KOPT-K1 (cell line): ENCODE measurements around the gene PPM1B.
"Not testable (repeated sequence)": the region's sequence is repeated elsewhere in the genome, so short reads cannot be mapped to it uniquely, and the experiment has no call there.

Source experiments
- H3K27ac ChIP-seq: fragments of 200-600 bp; sonication (generic); 2 replicates; pipeline ENCODE4 v1.5.1; 2016; ENCODE audit warnings: antibody characterized with exemption, mild to moderate bottlenecking, low read depth, low read length; ENCODE audit not compliant: poor library complexity, severe bottlenecking
- H3K36me3 ChIP-seq: fragments of 200-600 bp; sonication (generic); 2 replicates; pipeline ENCODE4 v1.5.1; 2017; ENCODE audit warnings: antibody characterized with exemption, mild to moderate bottlenecking, low read length, moderate library complexity; ENCODE audit not compliant: insufficient read depth
- H3K9me3 ChIP-seq: fragments of 200-600 bp; sonication (generic); 2 replicates; pipeline ENCODE4 v1.5.1; 2017; ENCODE audit warnings: antibody characterized with exemption, low read length, mild to moderate bottlenecking; ENCODE audit not compliant: insufficient read depth, poor library complexity, severe bottlenecking

The PPM1B gene

GRCh38 chr2:44171442-44171841 is 2.8 kb downstream of the PPM1B start:
- H3K36me3 ChIP-seq = peaks cover 11% of the 10 kb centered on the region
- not testable (repeated sequence) for H3K27ac ChIP-seq, H3K9me3 ChIP-seq

GRCh38 chr2:44172576-44172975 is 3.9 kb downstream of the PPM1B start:
- peaks cover 11% of the 10 kb centered on the region for H3K36me3 ChIP-seq
- H3K9me3 ChIP-seq = no peaks in the 10 kb centered on the region
- H3K27ac ChIP-seq = no peak overlapping the region

- Histone ChIP-seq H3K27ac (no peak overlapping the region), H3K36me3 (peaks cover 35% of the 10 kb centered on the region), H3K9me3 (no peaks in the 10 kb centered on the region)
These were observed 10.3 kb downstream of the PPM1B start for GRCh38 chr2:44178950-44179349.

GRCh38 chr2:44181648-44182047 is 13.0 kb downstream of the PPM1B start:
- H3K36me3 ChIP-seq = peaks cover 24% of the 10 kb centered on the region
- H3K27ac ChIP-seq = no peak overlapping the region
- no peaks in the 10 kb centered on the region for H3K9me3 ChIP-seq

GRCh38 chr2:44184106-44184505 is 15.4 kb downstream of the PPM1B start:
- no peaks in the 10 kb centered on the region for H3K9me3 ChIP-seq
- peak overlapping the region; percentile 15 for H3K27ac ChIP-seq
- H3K36me3 ChIP-seq = peaks cover 16% of the 10 kb centered on the region

DNA sequence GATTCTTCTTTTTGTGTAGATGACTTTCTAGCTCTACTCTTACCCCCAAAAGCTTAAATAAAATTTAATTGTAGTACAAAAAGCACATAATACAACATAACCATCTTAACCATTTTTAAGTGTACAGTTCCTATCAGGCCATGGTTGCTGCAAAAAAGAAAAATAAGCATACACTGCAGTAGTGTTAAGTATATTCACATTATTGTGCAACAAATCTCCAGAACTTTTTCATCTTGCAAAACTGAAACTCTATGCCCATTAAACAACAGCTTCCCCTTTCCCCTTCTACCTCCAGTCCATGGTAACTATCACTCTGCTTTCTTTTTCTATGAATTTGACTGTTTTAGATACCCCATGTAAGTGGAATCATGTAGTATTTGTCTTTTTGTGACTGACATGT is 18.1 kb downstream of the PPM1B start:
- H3K9me3 ChIP-seq = no peaks in the 10 kb centered on the region
- H3K27ac ChIP-seq = no peak overlapping the region
- H3K36me3 ChIP-seq = no peaks in the 10 kb centered on the region

DNA sequence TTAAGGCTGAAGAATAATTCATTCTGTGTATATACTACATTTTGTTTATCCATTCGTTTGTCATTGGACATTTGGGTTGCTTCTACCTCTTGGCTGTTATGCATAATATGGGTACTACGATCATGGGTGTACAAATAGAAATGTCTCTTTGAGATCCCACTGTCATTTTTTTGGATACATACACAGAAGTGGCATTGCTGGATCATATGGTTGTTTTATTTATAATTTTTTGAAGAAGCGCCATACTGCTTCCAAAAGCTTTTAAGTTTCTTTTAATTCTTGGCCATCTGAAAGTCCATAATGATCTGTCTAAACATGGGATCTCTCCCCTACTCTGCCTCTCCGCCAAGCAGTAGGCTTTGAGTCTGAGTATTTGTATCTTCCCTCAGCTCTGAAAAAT is 18.6 kb downstream of the PPM1B start:
- no peaks in the 10 kb centered on the region for H3K9me3 ChIP-seq
- H3K36me3 ChIP-seq = no peaks in the 10 kb centered on the region
- no peak overlapping the region for H3K27ac ChIP-seq

DNA sequence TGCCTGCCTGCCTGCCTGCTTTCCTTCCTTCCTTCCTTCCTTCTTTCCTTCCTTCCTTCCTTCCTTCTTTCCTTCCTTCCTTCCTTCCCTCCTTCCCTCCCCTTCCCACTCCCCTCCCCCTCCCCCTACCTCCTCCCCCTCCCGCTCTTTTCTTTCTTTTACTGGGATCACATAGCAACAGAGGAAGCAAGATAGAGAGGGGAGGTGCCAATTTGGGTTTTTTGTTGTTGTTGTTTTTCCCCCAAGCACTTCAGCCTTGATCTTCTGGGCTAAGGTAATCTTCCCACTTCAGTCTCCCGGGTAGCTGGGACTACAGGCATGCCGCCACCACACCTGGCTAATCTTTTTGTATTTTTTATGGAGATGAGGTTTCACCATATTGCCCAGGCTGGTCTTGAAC is 20.0 kb downstream of the PPM1B start:
- Histone ChIP-seq H3K36me3 (no peaks in the 10 kb centered on the region), H3K9me3 (no peaks in the 10 kb centered on the region), H3K27ac (no peak overlapping the region)

DNA sequence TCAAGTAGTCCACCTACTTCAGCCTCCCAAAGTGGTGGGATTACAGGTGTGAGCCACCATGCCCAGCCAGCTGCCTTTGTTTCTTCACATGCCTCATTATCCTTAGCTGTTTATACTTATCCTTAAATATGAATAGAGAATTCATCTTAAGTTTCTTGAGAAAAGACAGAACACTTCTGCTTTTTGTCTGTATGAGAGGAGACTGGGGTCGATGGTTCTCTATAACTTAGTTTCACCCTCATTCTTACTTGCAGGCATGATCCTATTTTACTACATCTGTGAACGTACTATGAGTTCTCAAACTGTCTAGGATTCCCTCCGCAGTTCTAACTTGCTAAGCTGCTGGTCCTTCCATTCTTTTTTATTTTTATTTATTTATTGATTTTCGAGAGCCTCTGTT is 20.4 kb downstream of the PPM1B start:
- no peak overlapping the region for H3K27ac ChIP-seq
- H3K36me3 ChIP-seq = no peaks in the 10 kb centered on the region
- H3K9me3 ChIP-seq = no peaks in the 10 kb centered on the region

DNA sequence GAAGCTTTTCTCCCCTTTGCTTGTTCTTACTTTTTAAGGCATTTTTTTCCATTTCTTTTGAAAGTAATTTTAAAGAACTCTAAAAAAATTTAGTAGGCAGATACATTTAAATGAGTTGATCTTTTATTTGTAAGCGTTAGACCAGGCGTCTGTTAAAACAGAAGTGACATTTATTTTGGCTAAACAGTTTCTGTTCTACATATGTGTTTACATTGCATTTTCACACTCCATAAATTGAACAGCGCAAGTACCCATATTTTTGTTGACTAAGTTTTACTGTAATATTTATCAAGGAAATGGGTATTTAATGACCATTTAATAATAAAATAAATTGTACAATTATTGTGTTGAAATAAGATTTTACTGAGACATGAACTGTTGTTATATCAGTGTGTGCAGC is 21.9 kb downstream of the PPM1B start:
- Histone ChIP-seq H3K36me3 (0 out of 2 replicates have a peak, but pooled peaks cover 5% of the 10 kb centered on the region), H3K9me3 (no peaks in the 10 kb centered on the region), H3K27ac (no peak overlapping the region)

DNA sequence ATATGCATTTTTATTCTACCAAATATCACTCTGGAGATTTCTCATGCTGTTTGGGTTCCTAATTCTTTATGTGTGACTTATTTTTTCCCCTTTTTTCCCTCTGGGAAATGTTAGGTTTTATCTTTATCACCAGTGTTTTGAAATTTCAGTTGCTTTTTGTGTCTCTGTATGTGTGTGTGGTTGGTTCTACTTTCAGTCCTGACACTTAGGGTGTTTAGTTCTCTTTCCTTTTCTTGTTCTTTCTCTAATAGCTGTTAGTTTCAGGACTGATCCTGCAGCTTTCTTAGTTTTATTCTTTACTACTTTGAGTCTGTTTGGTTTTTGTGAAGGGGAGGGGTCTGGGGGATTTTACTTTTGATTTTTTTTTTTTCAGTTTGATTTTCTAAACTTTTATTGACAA is 23.1 kb downstream of the PPM1B start:
- no peak overlapping the region for H3K27ac ChIP-seq
- 0 out of 2 replicates have a peak, but pooled peaks cover 5% of the 10 kb centered on the region for H3K36me3 ChIP-seq
- no peaks in the 10 kb centered on the region for H3K9me3 ChIP-seq

GRCh38 chr2:44192646-44193045 is 24.0 kb downstream of the PPM1B start:
- Histone ChIP-seq H3K36me3 (0 out of 2 replicates have a peak, but pooled peaks cover 5% of the 10 kb centered on the region), H3K27ac (no peak overlapping the region), H3K9me3 (no peaks in the 10 kb centered on the region)

DNA sequence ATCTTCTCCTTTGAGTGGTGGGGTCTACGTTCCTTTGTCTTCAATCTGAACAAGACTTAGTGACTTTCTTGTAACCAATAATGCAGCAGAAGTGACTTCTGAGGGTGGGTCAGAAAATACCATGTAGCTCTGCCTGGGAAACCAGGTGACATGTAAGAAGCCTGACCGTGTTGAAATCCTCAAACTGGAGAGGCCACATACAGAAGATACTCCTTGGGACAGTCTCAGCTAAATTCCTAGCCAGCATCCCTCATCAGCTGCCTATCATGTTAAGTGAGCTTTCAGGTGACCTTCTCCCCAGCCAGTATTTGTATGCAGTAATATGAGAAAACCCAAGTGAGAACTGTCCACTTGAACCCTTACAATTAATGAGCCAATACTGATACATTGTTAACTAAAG is 27.0 kb downstream of the PPM1B start:
- Histone ChIP-seq H3K9me3 (no peaks in the 10 kb centered on the region), H3K36me3 (peaks cover 5% of the 10 kb centered on the region; the same call in 1 of the 2 replicates), H3K27ac (no peak overlapping the region)

DNA sequence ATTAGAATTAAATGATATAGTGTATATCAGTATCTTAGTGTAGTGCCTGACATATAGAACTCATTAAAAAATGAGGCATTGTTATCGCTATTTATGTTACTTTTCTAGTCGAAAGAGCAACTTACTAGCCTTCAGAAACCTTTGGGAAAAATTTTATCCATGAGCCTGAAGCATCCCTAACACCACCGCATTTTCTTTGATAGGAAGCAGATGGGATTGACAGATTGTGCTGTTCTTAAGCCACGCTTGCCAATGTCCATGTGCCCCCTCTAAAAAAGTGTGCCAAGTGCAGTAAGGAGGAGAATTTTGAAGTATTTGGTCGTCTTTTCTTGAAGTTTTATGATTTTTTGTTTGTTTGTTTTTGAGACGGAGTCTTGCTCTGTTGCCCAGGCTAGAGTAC is 29.1 kb downstream of the PPM1B start:
- no peaks in the 10 kb centered on the region for H3K9me3 ChIP-seq
- H3K27ac ChIP-seq = no peak overlapping the region
- peaks cover 21% of the 10 kb centered on the region for H3K36me3 ChIP-seq

GRCh38 chr2:44200011-44200410 is 31.3 kb downstream of the PPM1B start:
- Histone ChIP-seq H3K9me3 (no peaks in the 10 kb centered on the region), H3K36me3 (peaks cover 25% of the 10 kb centered on the region), H3K27ac (no peak overlapping the region)

GRCh38 chr2:44200759-44201158 is 32.1 kb downstream of the PPM1B start:
- Histone ChIP-seq H3K27ac (no peak overlapping the region), H3K9me3 (no peaks in the 10 kb centered on the region), H3K36me3 (peaks cover 25% of the 10 kb centered on the region)
